HCT116 (cell line): ENCODE measurements around the gene ERBB2. TPM values are rescaled to one million over a fixed set of nuclear protein-coding genes. Genes with fewer than 3 reads are reported as not detected.
A peak's percentile ranks its signal among the peaks of the same experiment; 100 is the strongest.

Experiments
- ATAC-seq: fragments of 200-7000 bp; cut with Tn5 transposase; 2 replicates; pipeline ENCODE4 v1.9.1; 2020; ENCODE audit warnings: mild to moderate bottlenecking, moderate library complexity
- BruUV-seq: library from RNA; stranded (reverse); fragments of 400-500 nt; replicated peaks from 2 replicates; lab custom pipeline; 2021; lab: Mats Ljungman, UMichigan
- CTCF ChIA-PET: fragments of 300-600 bp; sonication (Branson Sonifier 250); formaldehyde crosslinking; loops from one replicate; lab custom pipeline; 2021; ENCODE audit warnings: antibody characterized with exemption; lab: Charles Lee
- POLR2A ChIA-PET: fragments of 300-600, 350-600 bp; sonication (Branson Sonifier 250); formaldehyde crosslinking; loops from one replicate; lab custom pipeline; 2021; ENCODE audit warnings: antibody characterized with exemption; lab: Charles Lee
- RAD21 ChIA-PET, 2 experiments: fragments of 300-600 bp; sonication (Branson Sonifier 250); formaldehyde crosslinking; loops; one replicate each; lab custom pipeline; 2023; ENCODE audit warnings: low total read pairs in 2 of 2; ENCODE audit not compliant: uncharacterized antibody in 2 of 2, unreplicated experiment in 2 of 2, low non-redundant PET in 1 of 2; lab: Charles Lee
- DNase-seq: peaks from one replicate; pipeline ENCODE4 v3.0.0-alpha.2; 2010; ENCODE audit warnings: low read depth, low spot score
- H2AFZ ChIP-seq: fragments of 200-600 bp; shearing (Covaris generic), sonication (generic); 2 replicates; pipeline ENCODE4 v1.6.1; 2017; ENCODE audit warnings: low read depth, mixed run types, mixed read lengths, antibody characterized with exemption, low read length; ENCODE audit not compliant: poor library complexity, severe bottlenecking
- H3K27ac ChIP-seq: 2 replicates; pipeline ENCODE4 v1.5.1; 2012; ENCODE audit warnings: low read depth, low read length
- H3K27me3 ChIP-seq: fragments of 200-600 bp; sonication (generic); 2 replicates; pipeline ENCODE4 v1.6.1; 2016; ENCODE audit warnings: mixed run types, low read length, mixed read lengths; ENCODE audit not compliant: insufficient read depth
- H3K36me3 ChIP-seq, 2 experiments: fragments of 200-500 bp in 1 of 2; fragments of 200-600 bp in 1 of 2; sonication (Bioruptor generic) in 1 of 2; sonication (generic) in 1 of 2; 2 replicates each; pipeline versions ENCODE4 v1.5.1 to v1.6.1; 2014 to 2016; ENCODE audit warnings: low read length in 2 of 2, inconsistent platforms in 1 of 2, mixed read lengths in 1 of 2, mixed run types in 1 of 2; ENCODE audit not compliant: insufficient read depth in 2 of 2, control insufficient read depth in 1 of 2
- H3K4me1 ChIP-seq, 2 experiments: fragments of 200-600 bp in 1 of 2; sonication (generic) in 1 of 2; 2 replicates each; pipeline versions ENCODE4 v1.5.1 to v1.6.1; 2012 to 2017; ENCODE audit warnings: low read length in 2 of 2, inconsistent platforms in 1 of 2, mild to moderate bottlenecking in 1 of 2, mixed read lengths in 1 of 2, mixed run types in 1 of 2, moderate library complexity in 1 of 2; ENCODE audit not compliant: insufficient read depth in 2 of 2, control insufficient read depth in 1 of 2
- H3K4me2 ChIP-seq: fragments of 200-600 bp; sonication (generic); 2 replicates; pipeline ENCODE4 v1.6.1; 2017; ENCODE audit warnings: mixed run types, low read length, mixed read lengths
- H3K4me3 ChIP-seq, 2 experiments: fragments of 200-600 bp in 1 of 2; sonication (generic) in 1 of 2; replicated peaks in 1 of 2; 2 replicates each; pipeline ENCODE4 v1.5.1; 2011 to 2016; ENCODE audit warnings: low read length in 2 of 2, control low read depth in 1 of 2, low read depth in 1 of 2, mild to moderate bottlenecking in 1 of 2, mixed read lengths in 1 of 2, mixed run types in 1 of 2
- H3K79me2 ChIP-seq: fragments of 200-600 bp; sonication (generic); 2 replicates; pipeline ENCODE4 v1.6.1; 2017; ENCODE audit warnings: mild to moderate bottlenecking, mixed run types, low read length, moderate library complexity, mixed read lengths; ENCODE audit not compliant: insufficient read depth
- H3K9ac ChIP-seq: fragments of 200-600 bp; sonication (generic); 2 replicates; pipeline ENCODE4 v1.6.1; 2016; ENCODE audit warnings: low read length, mixed read lengths
- H3K9me2 ChIP-seq: fragments of 200-600 bp; sonication (generic), shearing (Covaris generic); 2 replicates; pipeline ENCODE4 v1.6.1; 2017; ENCODE audit warnings: mixed run types, mild to moderate bottlenecking, moderate library complexity; ENCODE audit not compliant: insufficient read depth
- H3K9me3 ChIP-seq, 2 experiments: fragments of 200-500 bp in 1 of 2; fragments of 200-600 bp in 1 of 2; sonication (Bioruptor generic) in 1 of 2; sonication (generic) in 1 of 2; 2 replicates each; pipeline ENCODE4 v1.6.1; 2014 to 2017; ENCODE audit warnings: low read length in 2 of 2, mixed read lengths in 2 of 2, inconsistent platforms in 1 of 2, low read depth in 1 of 2, mild to moderate bottlenecking in 1 of 2, mixed run types in 1 of 2, moderate library complexity in 1 of 2; ENCODE audit not compliant: control insufficient read depth in 1 of 2, insufficient read depth in 1 of 2
- H4K20me1 ChIP-seq: fragments of 200-600 bp; sonication (generic), shearing (Covaris generic); 2 replicates; pipeline ENCODE4 v1.6.1; 2017; ENCODE audit warnings: mixed run types, mild to moderate bottlenecking, moderate library complexity; ENCODE audit not compliant: insufficient read depth
- ELF1 ChIP-seq: IDR thresholded peaks from 2 replicates; pipeline ENCODE4 v1.6.1; 2012; ENCODE audit warnings: low read depth, borderline replicate concordance
- EZH2 ChIP-seq: fragments of 200-600 bp; sonication (generic); IDR thresholded peaks from 2 replicates; pipeline ENCODE4 v1.6.1; 2017; ENCODE audit warnings: antibody characterized with exemption, mixed run types
- FOSL1 ChIP-seq: IDR thresholded peaks from 2 replicates; pipeline ENCODE4 v1.6.1; 2012; ENCODE audit warnings: low read depth
- JUND ChIP-seq: IDR thresholded peaks from 2 replicates; pipeline ENCODE4 v1.6.1; 2012
- POLR2A ChIP-seq: IDR thresholded peaks from 2 replicates; pipeline ENCODE4 v1.7.0; 2011; ENCODE audit warnings: borderline replicate concordance; ENCODE audit not compliant: insufficient read depth, insufficient read length; ENCODE audit errors: extremely low read depth
- POLR2AphosphoS5 ChIP-seq: IDR thresholded peaks from 2 replicates; pipeline ENCODE4 v1.6.1; 2011; ENCODE audit warnings: mild to moderate bottlenecking, low read depth, low read length, moderate library complexity
- RAD21 ChIP-seq: IDR thresholded peaks from 2 replicates; pipeline ENCODE4 v1.6.1; 2012; ENCODE audit warnings: low read depth, mild to moderate bottlenecking
- SIN3A ChIP-seq: IDR thresholded peaks from 2 replicates; pipeline ENCODE4 v1.6.1; 2012; ENCODE audit warnings: low read depth
- intact Hi-C: fragments of 100-400 bp; cut with micrococcal nuclease; formaldehyde crosslinking; loops from 2 replicates; pipeline ENCODE4 v1.10.0; 2022
- total RNA-seq: library from RNA; stranded (reverse); gene quantifications from one replicate; pipeline ENCODE4 v1.2.1, GENCODE V29; 2021; ENCODE audit not compliant: unreplicated experiment
- TF ChIP-seq, protein P1 (sequence below), 3 experiments: fragments of 200-600 bp in 1 of 3; sonication (generic) in 1 of 3; IDR thresholded peaks in 2 of 3; conservative IDR thresholded peaks in 1 of 3; 2 replicates each; pipeline ENCODE4 v1.5.1; 2012 to 2017; ENCODE audit warnings: low read depth in 2 of 3, low read length in 2 of 3, antibody characterized with exemption in 1 of 3, borderline replicate concordance in 1 of 3, control low read depth in 1 of 3, mild to moderate bottlenecking in 1 of 3, mixed read lengths in 1 of 3, mixed run types in 1 of 3, moderate library complexity in 1 of 3; ENCODE audit not compliant: insufficient read depth in 1 of 3

The ERBB2 gene
- total RNA-seq, 1 experiment from 2014 or later = 75.8 TPM

DNA sequence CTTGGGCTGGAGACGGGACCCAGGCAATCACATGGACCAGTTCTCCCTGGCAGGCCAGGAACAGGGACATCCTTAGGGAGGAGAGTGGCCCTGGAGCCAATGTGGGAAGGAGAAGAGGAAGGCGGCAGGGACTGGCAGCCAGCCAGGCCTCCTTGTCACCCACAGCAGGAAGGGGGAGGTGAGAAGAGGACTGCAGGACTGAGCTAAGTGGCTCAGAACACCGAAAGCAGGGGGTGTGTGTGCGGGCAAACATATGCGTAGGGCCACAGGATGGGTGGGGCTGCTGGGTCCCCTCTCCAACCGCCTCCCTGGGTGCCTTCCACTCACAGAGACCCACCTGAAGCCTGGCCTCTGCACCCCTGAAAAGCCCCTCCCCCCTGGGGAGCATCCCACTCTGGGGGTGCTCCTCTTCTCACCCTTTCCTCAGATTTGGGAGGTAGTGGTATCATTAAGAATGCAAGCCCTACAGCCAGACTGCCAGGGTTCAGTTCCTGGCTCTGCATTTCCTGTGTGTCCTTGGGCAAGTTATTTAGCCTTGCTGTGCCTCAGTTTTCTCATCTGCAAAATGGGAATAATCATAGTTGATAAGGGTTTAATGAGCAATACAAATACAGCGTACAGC is 23.6 kb upstream of the ERBB2 start:
- Histone ChIP-seq H3K9me2 (no peaks in the 10 kb centered on the region), H4K20me1 (no peaks in the 10 kb centered on the region), H3K4me2 (no peak overlapping the region), H2AFZ (no peak overlapping the region), H3K36me3 (no peaks in the 10 kb centered on the region), H3K9ac (no peak overlapping the region), H3K4me1 (peaks cover 17 to 19% of the 10 kb centered on the region in 2 experiments; a peak in 2 of 4 replicates), H3K79me2 (no peaks in the 10 kb centered on the region), H3K4me3 (no peak overlapping the region), H3K27ac (no peak overlapping the region), H3K9me3 (no peaks in the 10 kb centered on the region), H3K27me3 (no peaks in the 10 kb centered on the region)
- TF ChIP-seq JUND = no peak
- no peak for TF ChIP-seq POLR2AphosphoS5
- TF ChIP-seq RAD21 = no peak
- TF ChIP-seq ELF1 = no peak
- no peak for TF ChIP-seq EZH2
- TF ChIP-seq POLR2A = no peak
- no peak for TF ChIP-seq FOSL1
- TF ChIP-seq, protein P1, sequence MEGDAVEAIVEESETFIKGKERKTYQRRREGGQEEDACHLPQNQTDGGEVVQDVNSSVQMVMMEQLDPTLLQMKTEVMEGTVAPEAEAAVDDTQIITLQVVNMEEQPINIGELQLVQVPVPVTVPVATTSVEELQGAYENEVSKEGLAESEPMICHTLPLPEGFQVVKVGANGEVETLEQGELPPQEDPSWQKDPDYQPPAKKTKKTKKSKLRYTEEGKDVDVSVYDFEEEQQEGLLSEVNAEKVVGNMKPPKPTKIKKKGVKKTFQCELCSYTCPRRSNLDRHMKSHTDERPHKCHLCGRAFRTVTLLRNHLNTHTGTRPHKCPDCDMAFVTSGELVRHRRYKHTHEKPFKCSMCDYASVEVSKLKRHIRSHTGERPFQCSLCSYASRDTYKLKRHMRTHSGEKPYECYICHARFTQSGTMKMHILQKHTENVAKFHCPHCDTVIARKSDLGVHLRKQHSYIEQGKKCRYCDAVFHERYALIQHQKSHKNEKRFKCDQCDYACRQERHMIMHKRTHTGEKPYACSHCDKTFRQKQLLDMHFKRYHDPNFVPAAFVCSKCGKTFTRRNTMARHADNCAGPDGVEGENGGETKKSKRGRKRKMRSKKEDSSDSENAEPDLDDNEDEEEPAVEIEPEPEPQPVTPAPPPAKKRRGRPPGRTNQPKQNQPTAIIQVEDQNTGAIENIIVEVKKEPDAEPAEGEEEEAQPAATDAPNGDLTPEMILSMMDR (IDR thresholded peaks at IDR 0.05 in 2 of 3, conservative IDR thresholded peaks at IDR 0.05 in 1 of 3; ENCODE audit: borderline replicate concordance in 1 of 3, insufficient read depth in 1 of 3, low read depth in 2 of 3, low read length in 2 of 3) = no peak
- TF ChIP-seq SIN3A = no peak
- DNase-seq = no peak
- CTCF ChIA-PET = interaction anchor here (1.1 to 1.5 kb wide), 2 partner anchors 11 to 21 kb away, joined by 3 to 6 read pairs; partner anchors contain the start of gene TCAP
- POLR2A ChIA-PET = interaction anchor here (1.5 kb wide), 1 partner anchor 12 kb away, joined by 3 read pairs; the partner anchor contains the start of gene PGAP3
- peak; percentile 11; the same call in 1 of the 2 replicates for ATAC-seq
- no TSS peak for BruUV-seq
- intact Hi-C loops = no loop called here
- RAD21 ChIA-PET = no interaction called here
